Measurements from ENCODE around the gene NDE1.
"Not testable (repeated sequence)": the region's sequence is repeated elsewhere in the genome, so short reads cannot be mapped to it uniquely, and the experiment has no call there.

NDE1 gene

GRCh38 chr16:15649727-15650018, 372 bp upstream of the NDE1 start:
- H3K4me3 ChIP-seq (ENCODE audit: low read depth, low read length) = peak overlapping the region; percentile 43
- TF ChIP-seq, protein P1, sequence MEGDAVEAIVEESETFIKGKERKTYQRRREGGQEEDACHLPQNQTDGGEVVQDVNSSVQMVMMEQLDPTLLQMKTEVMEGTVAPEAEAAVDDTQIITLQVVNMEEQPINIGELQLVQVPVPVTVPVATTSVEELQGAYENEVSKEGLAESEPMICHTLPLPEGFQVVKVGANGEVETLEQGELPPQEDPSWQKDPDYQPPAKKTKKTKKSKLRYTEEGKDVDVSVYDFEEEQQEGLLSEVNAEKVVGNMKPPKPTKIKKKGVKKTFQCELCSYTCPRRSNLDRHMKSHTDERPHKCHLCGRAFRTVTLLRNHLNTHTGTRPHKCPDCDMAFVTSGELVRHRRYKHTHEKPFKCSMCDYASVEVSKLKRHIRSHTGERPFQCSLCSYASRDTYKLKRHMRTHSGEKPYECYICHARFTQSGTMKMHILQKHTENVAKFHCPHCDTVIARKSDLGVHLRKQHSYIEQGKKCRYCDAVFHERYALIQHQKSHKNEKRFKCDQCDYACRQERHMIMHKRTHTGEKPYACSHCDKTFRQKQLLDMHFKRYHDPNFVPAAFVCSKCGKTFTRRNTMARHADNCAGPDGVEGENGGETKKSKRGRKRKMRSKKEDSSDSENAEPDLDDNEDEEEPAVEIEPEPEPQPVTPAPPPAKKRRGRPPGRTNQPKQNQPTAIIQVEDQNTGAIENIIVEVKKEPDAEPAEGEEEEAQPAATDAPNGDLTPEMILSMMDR (IDR thresholded peaks at IDR 0.05; ENCODE audit: low read depth, low read length) = no peak

DNA sequence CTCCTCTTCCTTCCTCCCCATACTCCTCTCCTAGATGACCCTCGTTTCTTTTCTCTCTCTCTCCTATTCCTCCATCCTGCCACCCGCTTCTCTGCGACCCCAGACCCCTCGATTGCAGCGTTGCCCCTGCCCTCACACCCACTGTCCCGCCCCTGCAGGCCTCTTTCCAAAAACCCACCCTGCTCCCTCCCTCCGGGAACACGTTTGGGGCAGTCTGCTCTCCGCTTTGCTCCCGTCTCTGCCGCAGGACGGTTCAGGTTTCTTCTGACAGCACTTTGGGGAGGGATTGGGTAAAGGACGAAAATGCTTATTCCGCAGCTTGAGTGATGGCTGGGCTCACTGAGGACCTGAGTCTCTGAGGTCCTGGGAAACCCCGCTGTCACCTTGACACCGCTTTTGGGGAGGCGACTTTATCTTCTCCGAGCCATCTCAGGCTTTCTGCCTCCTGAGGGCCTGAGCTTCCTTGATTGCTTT, 690 bp downstream of the NDE1 start:
- peak overlapping the region; percentile 92 for H3K4me3 ChIP-seq (ENCODE audit: low read depth, low read length)
- TF ChIP-seq, protein P1 (IDR thresholded peaks at IDR 0.05; ENCODE audit: low read depth, low read length) = no peak

GRCh38 chr16:15652293-15653001, 2.4 kb downstream of the NDE1 start:
- no peak overlapping the region for H3K4me3 ChIP-seq (ENCODE audit: low read depth, low read length)
- TF ChIP-seq, protein P1 (IDR thresholded peaks at IDR 0.05; ENCODE audit: low read depth, low read length) = no peak

GRCh38 chr16:15653227-15653626, 3.2 kb downstream of the NDE1 start:
- TF ChIP-seq, protein P1 (IDR thresholded peaks at IDR 0.05; ENCODE audit: low read depth, low read length) = no peak
- no peak overlapping the region for H3K4me3 ChIP-seq (ENCODE audit: low read depth, low read length)

DNA sequence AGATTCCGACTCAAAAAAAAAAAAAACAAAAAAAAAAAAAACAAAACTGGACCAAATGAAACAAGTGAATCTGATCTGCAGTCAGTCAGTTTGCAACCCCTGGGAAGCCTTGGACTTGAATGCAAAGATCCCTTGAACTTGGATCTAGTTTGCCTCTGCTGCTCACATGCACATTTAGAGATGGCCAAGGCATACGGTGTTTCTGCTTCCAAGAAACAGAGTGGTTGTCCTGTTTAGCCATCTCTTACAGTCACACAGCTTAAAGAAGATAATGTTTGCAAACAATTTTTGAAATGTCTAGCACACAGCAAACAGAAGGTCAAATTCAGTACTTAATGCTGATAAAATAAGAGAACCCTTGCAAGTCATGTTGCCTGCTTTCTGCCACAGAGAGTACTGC, 4.5 kb downstream of the NDE1 start:
- TF ChIP-seq, protein P1 (IDR thresholded peaks at IDR 0.05; ENCODE audit: low read depth, low read length) = no peak
- H3K4me3 ChIP-seq (ENCODE audit: low read depth, low read length) = no peak overlapping the region

DNA sequence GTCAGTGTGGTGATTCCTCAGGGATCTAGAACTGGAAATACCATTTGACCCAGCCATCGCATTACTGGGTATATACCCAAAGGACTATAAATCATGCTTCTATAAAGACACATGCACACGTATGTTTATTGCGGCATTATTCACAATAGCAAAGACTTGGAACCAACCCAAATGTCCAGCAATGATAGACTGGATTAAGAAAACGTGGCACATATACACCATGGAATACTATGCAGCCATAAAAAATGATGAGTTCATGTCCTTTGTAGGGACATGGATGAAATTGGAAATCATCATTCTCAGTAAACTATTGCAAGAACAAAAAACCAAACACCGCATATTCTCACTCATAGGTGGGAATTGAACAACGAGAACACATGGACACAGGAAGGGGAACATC, 5.5 kb downstream of the NDE1 start:
- H3K4me3 ChIP-seq (ENCODE audit: low read depth, low read length) = not testable (repeated sequence)

DNA sequence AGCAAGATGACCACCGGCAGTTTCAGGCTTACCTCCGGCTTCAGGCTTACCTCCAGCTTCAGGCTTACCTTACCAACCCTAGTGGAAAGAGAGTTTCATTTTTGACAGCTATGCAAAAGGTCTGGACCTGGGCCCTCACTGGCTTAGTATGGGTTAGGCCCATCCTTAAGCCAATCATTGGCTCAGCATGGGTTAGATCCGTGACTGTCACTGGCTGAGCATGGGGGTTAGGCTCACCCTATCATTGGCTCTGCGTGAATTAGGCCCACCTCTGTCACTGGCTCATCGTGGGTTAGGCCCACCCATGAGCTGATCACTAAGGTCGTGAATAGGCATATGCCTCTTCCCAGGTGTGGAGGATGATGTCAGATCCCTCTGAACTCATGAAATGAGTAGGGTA, 8.1 kb downstream of the NDE1 start:
- no peak overlapping the region for H3K4me3 ChIP-seq (ENCODE audit: low read depth, low read length)
- TF ChIP-seq, protein P1 (IDR thresholded peaks at IDR 0.05; ENCODE audit: low read depth, low read length) = no peak

- no peak overlapping the region for H3K4me3 ChIP-seq (ENCODE audit: low read depth, low read length)
- TF ChIP-seq, protein P1 (IDR thresholded peaks at IDR 0.05; ENCODE audit: low read depth, low read length) = no peak
Measured at GRCh38 chr16:15658556-15658955, 8.5 kb downstream of the NDE1 start.
